Adrenal gland (tissue), 12 donors: Measurements from ENCODE around the gene HOXD10. TPM values are rescaled to one million over a fixed set of nuclear protein-coding genes. Genes with fewer than 3 reads are reported as not detected.
A peak's percentile ranks its signal among the peaks of the same experiment; 100 is the strongest.

ENCODE experiments used
- DNase-seq, 7 donors: peaks; one replicate each; pipeline ENCODE4 v3.0.0-alpha.2; 2019 to 2020
- H3K27ac ChIP-seq, 5 donors: fragments of 200-600 bp; sonication (generic) in 4 of 5; 1 replicate in 3 of 5; 2 replicates in 2 of 5; pipeline versions ENCODE4 v1.5.1 to v1.8.0; 2016 to 2020; ENCODE audit warnings: mild to moderate bottlenecking in 1 of 5
- H3K27me3 ChIP-seq: fragments of 200-600 bp; 2 replicates; pipeline ENCODE4 v1.8.0; 2021
- H3K36me3 ChIP-seq, 2 donors: fragments of 200-600 bp; replicated peaks in 1 of 2; 1 replicate in 1 of 2; 2 replicates in 1 of 2; pipeline versions ENCODE4 v1.5.1 to v1.8.0; 2018 to 2022
- H3K4me1 ChIP-seq, 2 donors: fragments of 200-600 bp; replicated peaks in 1 of 2; 1 replicate in 1 of 2; 2 replicates in 1 of 2; pipeline versions ENCODE4 v1.5.1 to v1.8.0; 2018 to 2021
- H3K4me3 ChIP-seq, 4 donors: fragments of 200-600 bp; sonication (generic) in 3 of 4; one replicate each; pipeline ENCODE4 v1.5.1; 2016 to 2018
- H3K9me3 ChIP-seq, 3 donors: fragments of 200-600 bp; sonication (generic) in 1 of 3; replicated peaks in 1 of 3; 1 replicate in 2 of 3; 2 replicates in 1 of 3; pipeline versions ENCODE4 v1.5.1 to v1.8.0; 2016 to 2021
- POLR2A ChIP-seq, 2 donors: fragments of 450-650 bp; IDR thresholded peaks; one replicate each; pipeline ENCODE4 v1.6.1; 2017; ENCODE audit warnings: antibody characterized with exemption in 2 of 2, mild to moderate bottlenecking in 2 of 2, moderate library complexity in 1 of 2
- WGBS, 4 donors: extraction: QIAGEN DNeasy Blood & Tissue Kit in 2 of 4; methylation state at CpG; one replicate each; pipeline versions ENCODE4 v1.1.5 to v1.1.7; 2013 to 2017; 5-methylcytosine and 5-hydroxymethylcytosine counted together
- intact Hi-C, 2 donors: fragments of 100-400 bp; cut with DNase I; formaldehyde crosslinking; loops; one replicate each; pipeline versions ENCODE4 v1.14.1 to v1.15.0; 2022 to 2023
- polyA plus RNA-seq, 3 donors: library from polyadenylated mRNA; stranded (reverse); fragments of 200-250 nt in 2 of 3; fragments of 350-450 nt in 1 of 3; fragmentation: Illumina TruSeq in 1 of 3; extraction: RNeasy Lipid Tissue Mini Kit (QIAGEN cat#74804) in 1 of 3; gene quantifications; one replicate each; pipeline ENCODE4 v1.2.3, GENCODE V29; 2013 to 2014
- total RNA-seq, 9 donors: library from RNA; depleted of rRNA in 4 of 9; stranded (reverse); fragments of >200 nt in 4 of 9; fragments of 120-200 nt in 1 of 9; fragmentation: NEBNext Ultra II Directional in 1 of 9; extraction: Animal tissue kit (Norgen Biotek cat#: 25700) in 1 of 9; gene quantifications; one replicate each; pipeline versions ENCODE4 v1.1.0 to v1.2.4, GENCODE V29; 2013 to 2023
- TF ChIP-seq, protein P1 (sequence below), 6 experiments: fragments of 450-650 bp in 4 of 6; fragments of 200-600 bp in 2 of 6; sonication (generic) in 1 of 6; IDR thresholded peaks; 1 replicate in 5 of 6; 2 replicates in 1 of 6; pipeline versions ENCODE4 v1.5.1 to v1.8.0; 2016 to 2021; ENCODE audit warnings: antibody characterized with exemption in 6 of 6, mild to moderate bottlenecking in 2 of 6, moderate library complexity in 1 of 6
- donor health status: healthy with polysubstance abuse.
- donor health status: Bipolar disorder and iron deficiency.
- donor health status: DM: yes; HTN: yes; CAD: no.
- donor health status: DM: no; HTN: no; CAD: no.
- donor health status: DM: no; HTN: no; CAD: no.
- donor health status: DM: yes; HTN: yes; CAD: no.

Gene HOXD10
- total and polyA plus RNA-seq, 12 donors: 0.11 to 0.33 (median 0.18) TPM; not detected in 8

DNA sequence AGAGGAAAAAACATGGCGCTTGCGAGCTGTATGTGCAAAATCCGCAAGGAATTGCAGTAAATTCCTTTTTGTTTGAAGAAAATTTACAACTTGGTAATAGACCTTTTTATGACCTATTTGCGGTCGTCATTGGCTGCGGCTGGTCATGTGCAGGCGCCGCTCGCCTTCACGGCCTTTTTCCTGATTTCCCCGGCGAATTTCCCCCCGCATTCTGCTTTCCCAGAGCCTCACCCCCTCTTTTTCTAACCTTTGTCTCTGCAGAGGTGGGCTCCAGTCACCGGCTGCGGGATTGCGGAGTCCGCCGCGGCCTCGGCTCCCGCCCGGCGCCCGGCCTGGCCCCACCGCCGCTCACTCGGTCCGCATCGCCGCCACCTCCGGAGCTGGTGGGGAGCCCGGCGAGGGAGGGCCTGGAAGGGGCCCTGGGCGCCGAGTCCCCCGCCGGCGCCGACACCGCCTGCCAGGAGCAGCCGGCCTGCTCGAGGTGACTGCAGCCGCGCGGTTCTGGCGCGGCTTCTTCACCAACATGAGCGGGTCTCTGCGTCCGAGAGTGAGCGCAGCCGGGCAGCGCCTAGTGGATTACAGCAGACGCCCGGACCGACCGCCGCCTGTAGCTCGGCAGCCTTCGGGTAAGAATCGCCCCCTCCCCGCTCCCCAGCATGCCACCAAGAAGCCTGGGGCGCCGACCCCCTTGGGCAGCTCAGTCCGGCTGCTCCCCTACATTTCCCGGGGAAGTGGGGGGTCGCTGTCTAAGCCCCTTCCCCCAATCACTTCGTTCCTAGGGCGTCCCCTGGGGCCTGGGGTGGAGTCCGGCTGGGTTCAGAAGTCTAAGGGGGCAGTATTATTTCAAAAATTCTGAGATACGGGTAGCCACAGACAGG is 20.0 kb downstream of the HOXD10 start:
- H3K4me1 ChIP-seq: peaks cover 34 to 60% of the 10 kb centered on the region in 2 donors
- DNase-seq: peak; percentile 54 to 73 (median 63)
- 0 to 1% (median 1%) methylated on average over 20 to 71 of the region's 71 CpGs for WGBS, 4 donors
- no peaks in the 10 kb centered on the region for H3K27me3 ChIP-seq
- peak overlapping the region; percentile 14 to 96 (median 32) for H3K4me3 ChIP-seq
- TF ChIP-seq POLR2A (IDR thresholded peaks at IDR 0.05): peak; percentile 41 to 56
- TF ChIP-seq, protein P1, sequence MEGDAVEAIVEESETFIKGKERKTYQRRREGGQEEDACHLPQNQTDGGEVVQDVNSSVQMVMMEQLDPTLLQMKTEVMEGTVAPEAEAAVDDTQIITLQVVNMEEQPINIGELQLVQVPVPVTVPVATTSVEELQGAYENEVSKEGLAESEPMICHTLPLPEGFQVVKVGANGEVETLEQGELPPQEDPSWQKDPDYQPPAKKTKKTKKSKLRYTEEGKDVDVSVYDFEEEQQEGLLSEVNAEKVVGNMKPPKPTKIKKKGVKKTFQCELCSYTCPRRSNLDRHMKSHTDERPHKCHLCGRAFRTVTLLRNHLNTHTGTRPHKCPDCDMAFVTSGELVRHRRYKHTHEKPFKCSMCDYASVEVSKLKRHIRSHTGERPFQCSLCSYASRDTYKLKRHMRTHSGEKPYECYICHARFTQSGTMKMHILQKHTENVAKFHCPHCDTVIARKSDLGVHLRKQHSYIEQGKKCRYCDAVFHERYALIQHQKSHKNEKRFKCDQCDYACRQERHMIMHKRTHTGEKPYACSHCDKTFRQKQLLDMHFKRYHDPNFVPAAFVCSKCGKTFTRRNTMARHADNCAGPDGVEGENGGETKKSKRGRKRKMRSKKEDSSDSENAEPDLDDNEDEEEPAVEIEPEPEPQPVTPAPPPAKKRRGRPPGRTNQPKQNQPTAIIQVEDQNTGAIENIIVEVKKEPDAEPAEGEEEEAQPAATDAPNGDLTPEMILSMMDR (IDR thresholded peaks at IDR 0.05): no peak
- intact Hi-C loops: no loop called here
- peak overlapping the region; percentile 64 to 97 (median 94) for H3K27ac ChIP-seq
- peaks cover 0 to 2% of the 10 kb centered on the region in 2 donors for H3K36me3 ChIP-seq
- no peaks in the 10 kb centered on the region for H3K9me3 ChIP-seq

DNA sequence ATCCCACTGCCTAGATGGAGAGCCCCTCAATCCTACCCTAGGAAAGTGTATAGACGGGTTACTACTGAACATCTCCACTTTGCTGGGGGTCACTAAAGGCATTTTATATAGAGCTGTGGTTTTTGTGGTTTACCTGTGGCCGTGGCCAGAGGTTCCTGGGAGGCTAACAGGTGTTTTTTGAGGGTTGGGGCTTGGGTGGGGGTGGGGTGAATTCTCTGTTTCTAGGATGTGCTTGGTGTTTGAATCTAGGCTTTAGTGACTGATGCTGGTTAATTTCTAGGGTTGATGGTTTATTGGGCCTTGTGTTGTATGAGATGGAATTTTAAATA is 20.6 kb downstream of the HOXD10 start:
- Histone ChIP-seq H3K4me1 (peaks cover 31 to 56% of the 10 kb centered on the region in 2 donors), H3K27ac (peak overlapping the region in 4 of 5 donors; percentile 90 to 97 (median 96)), H3K4me3 (peak overlapping the region in 3 of 4 donors; percentile 22 to 96 (median 42)), H3K27me3 (no peaks in the 10 kb centered on the region), H3K36me3 (peaks cover 0 to 2% of the 10 kb centered on the region in 2 donors), H3K9me3 (no peaks in the 10 kb centered on the region)
- intact Hi-C loops: no loop called here
- DNase-seq: peak in 2 of 7 donors; percentile 14 to 41
- TF ChIP-seq, protein P1 (IDR thresholded peaks at IDR 0.05): no peak
- TF ChIP-seq POLR2A (IDR thresholded peaks at IDR 0.05): no peak
- 13 to 25% (median 13%) methylated on average over 1 to 2 of the region's 2 CpGs for WGBS, 4 donors

DNA sequence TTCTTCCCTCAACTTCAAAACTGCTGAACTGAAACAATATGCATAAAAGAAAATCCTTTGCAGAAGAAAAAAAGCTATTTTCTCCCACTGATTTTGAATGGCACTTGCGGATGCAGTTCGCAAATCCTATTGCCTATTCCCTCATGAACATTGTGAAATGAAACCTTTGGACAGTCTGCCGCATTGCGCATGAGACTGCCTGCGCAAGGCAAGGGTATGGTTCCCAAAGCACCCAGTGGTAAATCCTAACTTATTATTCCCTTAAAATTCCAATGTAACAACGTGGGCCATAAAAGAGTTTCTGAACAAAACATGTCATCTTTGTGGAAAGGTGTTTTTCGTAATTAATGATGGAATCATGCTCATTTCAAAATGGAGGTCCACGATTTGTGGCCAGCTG is 21.3 kb downstream of the HOXD10 start:
- intact Hi-C loops: no loop called here
- Histone ChIP-seq H3K27ac (peak overlapping the region in 4 of 5 donors; percentile 58 to 97 (median 89)), H3K4me3 (peak overlapping the region in 2 of 4 donors; percentile 42 to 96), H3K36me3 (peaks cover 0 to 2% of the 10 kb centered on the region in 2 donors), H3K27me3 (no peaks in the 10 kb centered on the region), H3K9me3 (no peaks in the 10 kb centered on the region), H3K4me1 (peaks cover 31 to 52% of the 10 kb centered on the region in 2 donors)
- WGBS, 4 donors: 44 to 71% (median 57%) methylated on average over 8 of the region's 8 CpGs
- TF ChIP-seq, protein P1 (IDR thresholded peaks at IDR 0.05): no peak
- no peak for TF ChIP-seq POLR2A (IDR thresholded peaks at IDR 0.05)
- DNase-seq: peak in 2 of 7 donors; percentile 26 to 53

DNA sequence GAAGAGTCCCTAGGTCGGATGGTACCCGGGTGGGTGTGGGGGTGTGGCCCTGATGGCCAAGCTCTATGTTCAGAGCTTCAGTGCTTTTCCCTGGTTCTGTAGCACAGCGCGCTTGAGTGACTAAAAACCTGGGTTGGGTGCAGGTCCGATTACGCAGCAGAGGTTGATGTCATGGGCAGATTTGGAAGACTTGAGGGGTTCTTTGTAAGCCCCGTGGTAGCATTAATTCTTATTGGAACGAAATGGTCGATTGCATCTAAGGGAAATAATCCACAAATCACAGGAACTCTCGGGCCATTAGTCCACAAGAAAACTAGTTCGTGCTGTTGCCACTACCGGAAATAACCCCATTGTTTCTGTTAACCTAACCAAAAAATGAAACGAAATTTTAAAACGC is 21.9 kb downstream of the HOXD10 start:
- intact Hi-C loops: no loop called here
- H3K4me3 ChIP-seq: peak overlapping the region in 1 of 4 donors; percentile 96
- peaks cover 31 to 46% of the 10 kb centered on the region in 2 donors for H3K4me1 ChIP-seq
- DNase-seq: peak in 2 of 7 donors; percentile 49 to 68
- no peaks in the 10 kb centered on the region for H3K36me3 ChIP-seq
- H3K9me3 ChIP-seq: no peaks in the 10 kb centered on the region
- H3K27me3 ChIP-seq: no peaks in the 10 kb centered on the region
- TF ChIP-seq, protein P1 (IDR thresholded peaks at IDR 0.05): no peak
- no peak for TF ChIP-seq POLR2A (IDR thresholded peaks at IDR 0.05)
- WGBS, 4 donors: 15 to 49% (median 22%) methylated on average over 14 of the region's 14 CpGs
- peak overlapping the region; percentile 58 to 97 (median 78) for H3K27ac ChIP-seq
